ENCODE measurements around the gene PPP1R8.
"Not testable (repeated sequence)": the region's sequence is repeated elsewhere in the genome, so short reads cannot be mapped to it uniquely, and the experiment has no call there.

PPP1R8 gene

DNA sequence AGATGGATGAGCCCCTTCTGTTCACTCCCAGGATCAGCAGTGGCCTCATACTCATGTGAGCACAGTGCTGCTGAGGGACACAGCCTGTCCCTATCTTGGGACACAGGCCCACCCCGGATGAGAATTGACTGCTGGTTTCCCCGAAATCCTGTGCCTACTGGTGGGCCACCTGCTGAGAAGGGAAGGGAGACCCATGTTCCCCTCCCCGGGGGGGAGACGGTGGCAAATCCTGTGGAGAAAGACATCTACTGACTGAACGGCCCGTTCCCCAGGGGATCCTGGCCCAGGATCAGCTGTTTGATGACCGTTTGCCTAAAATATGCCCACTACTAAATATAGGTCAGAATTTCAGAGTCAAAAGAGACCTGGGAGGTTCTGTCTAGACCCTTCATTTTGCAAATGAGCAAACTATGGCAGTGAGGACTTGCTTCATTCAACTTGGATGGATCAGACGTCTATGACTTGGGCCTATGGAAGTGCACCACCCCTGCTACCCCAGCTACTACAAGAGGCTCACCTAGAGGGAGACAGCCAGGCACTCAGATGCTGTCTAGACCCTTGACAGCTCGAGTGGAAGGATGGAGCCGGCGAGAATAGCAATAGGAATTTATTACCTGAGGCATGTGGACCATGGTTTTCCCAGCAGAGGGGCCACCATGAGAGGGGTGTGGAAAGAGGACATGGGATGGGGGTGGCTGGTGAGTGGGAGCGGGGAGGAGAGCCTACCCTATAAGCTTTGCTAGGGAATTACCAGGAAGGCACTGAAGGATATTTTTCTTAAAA lies 26.2 kb downstream of the PPP1R8 start:
- TF ChIP-seq, protein P1, sequence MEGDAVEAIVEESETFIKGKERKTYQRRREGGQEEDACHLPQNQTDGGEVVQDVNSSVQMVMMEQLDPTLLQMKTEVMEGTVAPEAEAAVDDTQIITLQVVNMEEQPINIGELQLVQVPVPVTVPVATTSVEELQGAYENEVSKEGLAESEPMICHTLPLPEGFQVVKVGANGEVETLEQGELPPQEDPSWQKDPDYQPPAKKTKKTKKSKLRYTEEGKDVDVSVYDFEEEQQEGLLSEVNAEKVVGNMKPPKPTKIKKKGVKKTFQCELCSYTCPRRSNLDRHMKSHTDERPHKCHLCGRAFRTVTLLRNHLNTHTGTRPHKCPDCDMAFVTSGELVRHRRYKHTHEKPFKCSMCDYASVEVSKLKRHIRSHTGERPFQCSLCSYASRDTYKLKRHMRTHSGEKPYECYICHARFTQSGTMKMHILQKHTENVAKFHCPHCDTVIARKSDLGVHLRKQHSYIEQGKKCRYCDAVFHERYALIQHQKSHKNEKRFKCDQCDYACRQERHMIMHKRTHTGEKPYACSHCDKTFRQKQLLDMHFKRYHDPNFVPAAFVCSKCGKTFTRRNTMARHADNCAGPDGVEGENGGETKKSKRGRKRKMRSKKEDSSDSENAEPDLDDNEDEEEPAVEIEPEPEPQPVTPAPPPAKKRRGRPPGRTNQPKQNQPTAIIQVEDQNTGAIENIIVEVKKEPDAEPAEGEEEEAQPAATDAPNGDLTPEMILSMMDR (IDR thresholded peaks at IDR 0.05; ENCODE audit: extremely low read depth, insufficient read depth, missing control alignments): no peak
- in situ Hi-C loops (cut with MboI; ENCODE audit: low pct_unique_long_range_greater_than_20kb, low sequenced_read_pairs, unreplicated experiment): no loop called here

GRCh38 chr1:27857552-27857951 lies 27.0 kb downstream of the PPP1R8 start:
- DNase-seq (ENCODE audit: low spot score); in situ Hi-C loops (cut with MboI; ENCODE audit: low pct_unique_long_range_greater_than_20kb, low sequenced_read_pairs, unreplicated experiment): not testable (repeated sequence)

More for the DNA sequence above, 26.2 kb downstream of the PPP1R8 start:
- no peak for DNase-seq (ENCODE audit: low spot score)

- TF ChIP-seq, protein P1 (IDR thresholded peaks at IDR 0.05; ENCODE audit: extremely low read depth, insufficient read depth, missing control alignments): peak; percentile 99
- DNase-seq (ENCODE audit: low spot score): peak; percentile 81
- in situ Hi-C loops (cut with MboI; ENCODE audit: low pct_unique_long_range_greater_than_20kb, low sequenced_read_pairs, unreplicated experiment): no loop called here
Measured at GRCh38 chr1:27858072-27858948, 27.7 kb downstream of the PPP1R8 start.

GRCh38 chr1:27858949-27859576 lies 28.5 kb downstream of the PPP1R8 start:
- TF ChIP-seq, protein P1 (IDR thresholded peaks at IDR 0.05; ENCODE audit: extremely low read depth, insufficient read depth, missing control alignments): no peak
- in situ Hi-C loops (cut with MboI; ENCODE audit: low pct_unique_long_range_greater_than_20kb, low sequenced_read_pairs, unreplicated experiment): no loop called here
- DNase-seq (ENCODE audit: low spot score): no peak

DNA sequence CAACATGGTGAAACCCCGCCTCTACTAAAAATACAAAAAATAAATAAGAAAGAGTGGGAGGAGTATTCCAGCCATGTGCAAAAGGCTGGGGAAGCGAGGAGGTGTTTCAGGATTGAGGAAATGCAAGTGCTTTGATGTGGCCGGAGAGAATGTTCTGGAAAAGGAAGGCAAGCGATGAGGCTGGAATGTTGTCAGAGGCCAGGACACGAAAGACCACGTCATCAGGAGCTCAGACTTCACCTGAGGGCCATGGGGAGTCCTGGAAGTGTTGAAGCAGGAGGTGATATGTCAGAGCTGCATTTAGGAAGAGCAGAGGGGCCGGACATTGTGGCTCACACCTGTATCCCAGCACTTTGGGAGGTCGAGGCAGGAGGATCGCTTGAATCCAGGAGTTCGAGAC lies 30.9 kb downstream of the PPP1R8 start:
- TF ChIP-seq, protein P1 (IDR thresholded peaks at IDR 0.05; ENCODE audit: extremely low read depth, insufficient read depth, missing control alignments): no peak
- DNase-seq (ENCODE audit: low spot score): no peak
- in situ Hi-C loops (cut with MboI; ENCODE audit: low pct_unique_long_range_greater_than_20kb, low sequenced_read_pairs, unreplicated experiment): loop anchor here (10.0 kb wide), 1 partner anchor 103 kb away; no protein-coding TSS in a partner anchor

- DNase-seq (ENCODE audit: low spot score): no peak
- in situ Hi-C loops (cut with MboI; ENCODE audit: low pct_unique_long_range_greater_than_20kb, low sequenced_read_pairs, unreplicated experiment): loop anchor here (10.0 kb wide), 1 partner anchor 103 kb away; no protein-coding TSS in a partner anchor
- TF ChIP-seq, protein P1 (IDR thresholded peaks at IDR 0.05; ENCODE audit: extremely low read depth, insufficient read depth, missing control alignments): no peak
Measured at GRCh38 chr1:27862004-27862403, 31.4 kb downstream of the PPP1R8 start.
